ENCODE measurements around the gene PPP1R12C. TPM values are rescaled to one million over a fixed set of nuclear protein-coding genes. Genes with fewer than 3 reads are reported as not detected.
"Not testable (repeated sequence)": the region's sequence is repeated elsewhere in the genome, so short reads cannot be mapped to it uniquely, and the experiment has no call there.

The PPP1R12C gene
- polyA plus RNA-seq (2013, experiment 1 of 2; ENCODE audit: insufficient read length) = 89.2 TPM
- 83.1 TPM for polyA plus RNA-seq (2013, experiment 2 of 2; ENCODE audit: insufficient read length)

GRCh38 chr19:55116859-55117662 lies at the start of gene PPP1R12C:
PPP1R12C (minus strand) TSS chr19:55117637; CDS start chr19:55117543, 94 bp downstream.
- no peak for DNase-seq

GRCh38 chr19:55166530-55167268 lies 49.3 kb upstream of the PPP1R12C start, which contains the start of gene DNAAF3:
DNAAF3 (minus strand) TSS chr19:55166613; CDS start chr19:55166413, 200 bp downstream.
- DNase-seq = peak; percentile 97

DNA sequence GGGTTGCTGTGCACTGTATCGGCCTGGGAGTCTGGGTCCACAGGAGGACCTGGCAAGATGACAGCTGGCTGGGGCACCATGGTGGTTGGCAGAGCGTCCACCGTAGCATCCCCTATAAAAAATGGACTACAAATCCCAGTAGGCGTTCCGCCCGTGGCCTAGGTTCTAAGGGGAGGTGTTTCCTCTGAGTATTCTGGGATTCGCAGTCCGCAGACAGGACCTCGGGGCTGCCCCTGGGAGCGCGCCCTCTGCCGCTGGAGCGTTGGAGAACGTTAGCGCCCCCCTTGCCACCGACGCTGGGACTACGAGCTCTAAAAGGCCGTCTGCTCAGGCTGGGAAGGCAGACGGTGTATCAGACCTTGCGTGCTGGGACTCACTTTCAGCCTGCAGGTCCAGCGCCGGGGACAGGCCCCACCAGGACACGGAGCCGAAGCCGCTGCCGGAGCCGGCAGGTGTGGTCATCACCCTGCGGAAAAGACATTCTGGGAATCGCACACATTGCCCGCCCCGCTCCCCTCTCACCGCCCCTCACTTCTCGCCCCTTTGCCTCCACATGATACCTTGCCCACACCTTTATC lies 48.6 kb upstream of the PPP1R12C start:
- DNase-seq = peak; percentile 71

DNA sequence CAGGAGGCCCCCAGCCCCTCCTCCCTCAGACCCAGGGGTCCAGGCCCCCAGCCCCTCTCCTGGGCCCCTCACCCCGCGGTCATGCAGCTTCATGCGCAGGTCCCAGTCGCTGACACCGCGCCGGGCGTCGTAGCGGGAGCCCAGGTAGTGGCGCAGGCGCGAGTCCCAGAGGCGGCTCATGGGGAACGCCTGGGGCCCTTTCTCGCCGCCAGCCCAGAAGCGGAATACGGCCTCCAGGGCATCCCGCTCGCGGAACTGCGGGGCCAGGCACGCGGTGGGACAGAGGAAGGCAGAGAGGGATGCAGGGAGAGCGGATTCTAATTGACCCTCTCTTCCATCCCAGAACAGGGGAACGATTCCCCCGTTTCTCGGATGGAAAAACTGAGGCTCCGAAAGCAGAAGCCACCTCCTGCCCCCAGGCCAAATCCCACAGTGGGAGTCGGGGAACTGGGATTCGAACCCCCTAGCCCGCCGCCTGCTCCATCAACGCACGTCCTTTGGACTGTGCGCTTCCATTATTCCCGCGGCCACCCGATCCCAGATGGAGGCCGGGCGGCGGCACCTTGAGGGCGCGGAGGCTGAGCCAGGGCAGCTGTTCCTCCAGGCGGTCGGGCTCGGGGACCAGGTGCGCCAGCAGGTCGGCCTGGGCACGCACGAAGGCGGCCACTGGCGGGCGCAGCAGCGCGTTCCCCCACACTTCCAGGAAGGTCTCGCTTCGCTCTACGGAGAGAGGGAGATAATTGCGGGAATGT lies 44.3 kb upstream of the PPP1R12C start:
- no peak for DNase-seq

- DNase-seq = no peak
These were observed 43.5 kb upstream of the PPP1R12C start for GRCh38 chr19:55160986-55161365.

GRCh38 chr19:55160128-55160985 lies 42.9 kb upstream of the PPP1R12C start:
- DNase-seq = peak; percentile 81

DNA sequence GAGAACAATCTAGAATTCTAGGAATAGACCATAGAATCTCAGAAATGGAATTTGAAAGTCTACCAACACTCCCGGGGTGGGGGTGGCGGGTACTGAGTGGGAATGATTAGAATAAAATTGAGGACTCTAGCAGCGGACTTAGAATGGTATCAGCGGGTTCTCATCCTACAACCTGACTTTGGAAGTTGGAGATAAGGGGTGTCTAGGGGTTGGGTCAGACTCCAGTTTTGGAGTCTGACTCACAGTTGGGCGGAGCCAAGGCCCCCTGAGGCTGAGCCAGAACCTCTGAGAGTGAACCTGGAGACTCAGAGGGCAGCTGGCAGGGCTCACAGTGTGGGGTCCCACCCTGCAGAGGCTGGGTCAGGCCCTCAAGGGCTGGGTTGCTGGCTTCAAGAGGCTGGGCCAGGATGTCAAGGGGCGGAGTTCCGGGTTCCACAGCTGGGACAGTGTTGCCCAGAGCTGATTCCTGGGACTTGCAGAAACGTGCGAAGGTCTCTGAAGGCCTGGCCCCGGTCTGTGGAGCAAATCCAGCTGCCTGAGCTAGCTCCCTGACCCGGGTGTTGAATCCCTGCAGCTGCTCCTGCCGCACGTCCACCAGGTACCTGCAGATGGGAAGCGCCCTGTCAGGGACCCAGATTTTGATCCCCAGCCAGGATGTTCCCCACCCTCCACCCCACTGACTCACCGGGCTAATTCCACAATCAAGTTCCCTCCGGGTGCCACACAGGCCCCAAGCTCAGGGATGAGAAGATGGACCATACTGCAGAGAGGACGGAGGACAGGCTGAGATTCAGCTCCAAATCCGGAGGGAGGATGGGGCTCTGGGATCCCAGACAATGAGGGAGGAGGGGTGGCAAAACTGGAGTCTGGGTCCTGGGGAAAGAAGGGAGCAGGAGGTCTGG lies 41.7 kb upstream of the PPP1R12C start:
- peak; percentile 50 for DNase-seq

GRCh38 chr19:55158423-55158822 lies 41.0 kb upstream of the PPP1R12C start:
- no peak for DNase-seq

- DNase-seq = no peak
These were observed 39.8 kb upstream of the PPP1R12C start, which contains the start of gene TNNI3 for GRCh38 chr19:55157064-55157908. TNNI3 (minus strand) TSS chr19:55157732; CDS start chr19:55157589, 143 bp downstream.

DNA sequence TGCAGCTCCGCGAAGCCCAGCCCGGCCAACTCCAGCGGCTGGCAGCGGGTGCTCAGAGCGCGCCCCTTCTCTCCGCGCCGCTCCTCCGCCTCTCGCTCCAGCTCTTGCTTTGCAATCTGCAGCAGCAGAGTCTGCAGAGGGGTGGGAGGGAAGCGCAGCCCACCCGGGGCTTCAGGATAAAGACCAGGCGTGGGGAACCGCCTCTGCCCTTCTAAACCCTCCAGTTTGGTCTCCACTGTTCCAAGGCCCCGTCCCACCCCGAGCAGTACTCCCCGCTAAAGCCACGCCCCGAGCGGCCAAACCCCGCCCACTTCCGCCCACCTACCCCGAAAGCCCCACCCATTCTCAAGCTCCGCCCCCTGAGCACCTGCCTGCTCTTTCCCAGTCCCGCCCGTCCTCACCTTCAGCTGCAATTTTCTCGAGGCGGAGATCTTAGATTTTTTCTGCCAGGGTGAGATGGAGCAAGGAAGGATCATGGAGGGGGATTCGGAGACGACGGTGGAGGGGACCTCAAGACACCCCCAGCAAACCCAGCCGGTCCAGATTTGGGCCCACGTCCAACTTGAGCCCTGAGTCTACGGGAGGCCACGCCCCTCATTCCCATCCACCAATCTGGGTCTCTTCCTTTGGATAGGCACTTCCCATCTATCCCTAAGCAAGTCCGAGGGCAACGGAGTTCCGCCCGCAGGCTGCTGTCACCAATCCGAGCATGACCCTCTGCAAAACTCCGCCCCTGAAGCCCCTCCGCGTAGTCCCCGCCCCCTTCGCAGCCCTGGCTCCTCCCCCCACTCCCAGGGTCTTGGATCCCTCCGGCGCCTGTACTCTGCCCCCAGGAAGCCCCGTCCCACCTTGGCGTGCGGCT lies 39.0 kb upstream of the PPP1R12C start:
- peak; percentile 44 for DNase-seq

- not testable (repeated sequence) for DNase-seq
These were observed 38.3 kb upstream of the PPP1R12C start for GRCh38 chr19:55155784-55156183.

- DNase-seq = no peak
These were observed 36.3 kb upstream of the PPP1R12C start for GRCh38 chr19:55153652-55154264.

GRCh38 chr19:55152017-55152416 lies 34.6 kb upstream of the PPP1R12C start:
- DNase-seq = no peak

DNA sequence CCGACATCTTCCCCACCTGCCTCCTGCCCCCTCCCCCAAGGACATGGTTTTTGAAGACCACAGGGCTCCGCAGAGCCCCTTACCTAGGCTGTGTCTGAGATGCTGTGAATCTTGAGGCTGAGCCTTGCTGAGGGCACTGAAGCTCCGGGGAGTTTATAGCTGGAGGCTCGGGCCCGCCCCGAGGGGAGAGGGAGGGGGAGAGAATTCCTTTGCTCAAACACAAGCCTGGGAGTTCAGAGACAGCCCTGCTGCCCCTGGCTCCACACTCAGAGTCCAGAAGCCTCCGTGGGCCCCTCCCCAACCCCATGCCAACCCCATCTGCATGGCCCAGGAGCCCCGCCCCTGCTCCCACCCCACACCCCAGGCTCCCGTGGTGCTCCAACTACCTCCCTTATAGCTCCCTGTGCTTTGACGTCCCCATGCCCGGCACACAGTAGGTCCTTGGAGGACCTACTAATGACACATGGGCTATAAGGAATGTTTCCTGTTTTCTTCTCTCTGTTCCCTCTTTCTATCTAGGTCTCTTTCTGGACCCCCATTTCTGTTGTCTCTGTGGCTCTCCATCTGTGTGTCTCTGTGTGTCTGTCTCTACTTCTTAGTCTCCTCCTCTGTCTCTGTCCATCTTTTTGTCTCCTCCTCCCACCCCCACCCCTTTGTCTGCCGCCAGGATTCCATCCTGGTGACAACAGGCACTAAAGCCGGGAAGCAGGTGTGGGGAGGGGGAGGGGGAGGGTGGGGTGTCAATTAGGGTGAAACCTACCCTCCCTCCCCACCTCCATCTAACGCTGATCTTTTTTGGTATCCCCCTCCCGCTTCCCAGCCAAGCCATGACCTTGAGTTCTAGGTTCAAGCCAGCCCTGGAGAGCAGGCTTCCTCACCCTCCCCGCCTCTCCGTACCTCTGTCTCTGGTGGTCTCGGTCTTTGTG lies 31.9 kb upstream of the PPP1R12C start, which contains the start of gene TNNT1:
Gene TNNT1, minus strand, starts transcription at position 129 of the 926 bp plus-strand sequence. CDS start 2,049 bp downstream, outside the sequence.
- DNase-seq = no peak

DNA sequence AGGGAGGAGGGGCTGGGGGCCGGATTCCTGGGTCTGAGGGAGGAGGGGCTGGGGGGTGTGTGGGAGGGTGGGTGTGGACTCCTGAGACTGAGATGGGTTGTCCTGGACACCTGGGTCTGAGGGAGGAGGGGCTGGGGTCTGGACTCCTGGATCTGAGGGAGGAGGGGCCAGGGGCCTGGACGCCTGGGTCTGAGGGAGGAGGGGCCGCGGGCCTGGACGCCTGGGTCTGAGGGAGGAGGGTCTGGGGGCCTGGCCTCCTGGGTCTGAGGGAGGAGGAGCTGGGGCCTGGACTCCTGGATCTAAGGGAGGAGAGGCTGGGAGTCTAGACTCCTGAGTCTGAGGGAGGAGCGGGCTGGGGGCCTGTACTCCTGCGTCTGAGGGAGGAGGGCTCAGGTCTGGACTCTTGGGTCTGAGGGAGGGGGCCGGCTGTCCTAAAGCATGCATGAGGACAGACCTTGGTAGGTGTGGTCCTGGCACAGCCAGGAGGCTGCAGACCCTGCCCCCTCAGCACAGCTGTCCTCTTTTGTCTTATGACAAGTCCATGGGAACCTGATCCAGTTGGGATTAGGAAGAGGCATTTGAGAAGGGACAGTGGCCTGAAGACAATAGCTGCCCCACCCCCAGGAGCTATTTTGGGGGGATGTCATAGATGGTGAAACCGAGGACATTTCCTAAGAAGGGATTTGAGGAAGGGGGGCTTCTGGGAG lies 30.3 kb upstream of the PPP1R12C start:
- no peak for DNase-seq
